HepG2 (cell line): Measurements from ENCODE around the gene ATAD3C. TPM values are rescaled to one million over a fixed set of nuclear protein-coding genes. Genes with fewer than 3 reads are reported as not detected.

Source experiments
- ARNT2 ChIP-seq: sonication (generic); formaldehyde crosslinking; IDR thresholded peaks from 2 replicates; pipeline ENCODE4 v1.8.0; 2022; ENCODE audit warnings: mild to moderate bottlenecking, low read depth, missing genetic modification reagents, moderate library complexity
- ASH2L ChIP-seq: fragments of 300-600, 200-600 bp; sonication (generic); IDR thresholded peaks from 2 replicates; pipeline ENCODE4 v1.7.0; 2017; ENCODE audit warnings: low read depth, mild to moderate bottlenecking, moderate library complexity, mixed read lengths, low read length; ENCODE audit not compliant: insufficient read length
- CCAR2 ChIP-seq: fragments of 200-400 bp; formaldehyde crosslinking; optimal IDR thresholded peaks from 2 replicates; pipeline ENCODE3; 2018; ENCODE audit warnings: low read depth, mild to moderate bottlenecking, low read length, moderate library complexity
- CHD2 ChIP-seq: IDR thresholded peaks from 2 replicates; pipeline ENCODE4 v1.6.1; 2011; ENCODE audit warnings: low read depth, low read length, improper control_type of control experiment
- ELF1 ChIP-seq: sonication (generic); formaldehyde crosslinking; IDR thresholded peaks from 2 replicates; pipeline ENCODE4 v1.4.0; 2020; ENCODE audit warnings: missing genetic modification reagents
- ELF3 ChIP-seq: IDR thresholded peaks from 2 replicates; pipeline ENCODE4 v1.6.1; 2016; ENCODE audit warnings: missing genetic modification reagents, missing compliant biosample characterization
- ETV6 ChIP-seq: sonication (generic); formaldehyde crosslinking; conservative IDR thresholded peaks from 2 replicates; pipeline ENCODE4 v1.4.0; 2020; ENCODE audit warnings: missing genetic modification reagents
- FOSL1 ChIP-seq: sonication (generic); formaldehyde crosslinking; IDR thresholded peaks from 2 replicates; pipeline ENCODE4 v1.9.0; 2021; ENCODE audit warnings: missing genetic modification reagents, borderline replicate concordance
- GATA4 ChIP-seq: sonication (generic); IDR thresholded peaks from 2 replicates; pipeline ENCODE4 v1.6.1; 2016; ENCODE audit warnings: antibody characterized with exemption, low read depth, borderline replicate concordance
- KLF15 ChIP-seq: sonication (generic); formaldehyde crosslinking; IDR thresholded peaks from 2 replicates; pipeline ENCODE4 v1.8.1; 2023; ENCODE audit warnings: borderline replicate concordance, mild to moderate bottlenecking, inconsistent platforms, missing genetic modification reagents, mixed read lengths
- MEF2D ChIP-seq: sonication (generic); formaldehyde crosslinking; IDR thresholded peaks from 2 replicates; pipeline ENCODE4 v1.5.1; 2020; ENCODE audit warnings: mild to moderate bottlenecking, missing genetic modification reagents
- NR2F1 ChIP-seq, 2 experiments: fragments of 450-650 bp in 1 of 2; formaldehyde crosslinking in 1 of 2; IDR thresholded peaks; 2 replicates each; pipeline versions ENCODE4 v1.5.0 to v1.6.1; 2016 to 2020; ENCODE audit warnings: mild to moderate bottlenecking in 1 of 2, missing compliant biosample characterization in 1 of 2, missing genetic modification reagents in 1 of 2, moderate library complexity in 1 of 2
- PAF1 ChIP-seq: IDR thresholded peaks from 2 replicates; pipeline ENCODE4 v1.6.1; 2016; ENCODE audit warnings: missing genetic modification reagents, missing compliant biosample characterization
- PITX1 ChIP-seq: sonication (generic); formaldehyde crosslinking; IDR thresholded peaks from 2 replicates; pipeline ENCODE4 v1.5.1; 2020; ENCODE audit warnings: mild to moderate bottlenecking, missing genetic modification reagents
- SAP130 ChIP-seq: IDR thresholded peaks from 2 replicates; pipeline ENCODE4 v1.6.1; 2016; ENCODE audit warnings: low read depth
- SNAPC4 ChIP-seq: sonication (generic); formaldehyde crosslinking; IDR thresholded peaks from 2 replicates; pipeline ENCODE4 v1.4.0; 2020; ENCODE audit warnings: mild to moderate bottlenecking, missing genetic modification reagents
- THYN1 ChIP-seq: sonication (generic); formaldehyde crosslinking; IDR thresholded peaks from 2 replicates; pipeline ENCODE4 v1.8.1; 2023; ENCODE audit warnings: low read depth, mild to moderate bottlenecking, moderate library complexity, missing genetic modification reagents, borderline replicate concordance
- ZFAT ChIP-seq: sonication (generic); formaldehyde crosslinking; conservative IDR thresholded peaks from 2 replicates; pipeline ENCODE4 v1.8.1; 2023; ENCODE audit warnings: missing genetic modification reagents, inconsistent platforms
- polyA plus RNA-seq, 8 experiments: library from polyadenylated mRNA; depleted of rRNA in 3 of 8; stranded (reverse) in 7 of 8; unstranded in 1 of 8; fragments of >200 nt; fragmentation: Illumina TruSeq in 4 of 8; extraction: Trizol in 4 of 8; gene quantifications; 2 replicates each; pipeline versions ENCODE4 v1.2.1 to v1.2.3, GENCODE V29; 2011 to 2016; ENCODE audit warnings: low read depth in 4 of 8, missing spikeins in 1 of 8, mixed read lengths in 1 of 8; ENCODE audit not compliant: insufficient read depth in 1 of 8
- total RNA-seq, 5 experiments: library from RNA; depleted of rRNA; stranded (reverse); fragments of >200 nt; fragmentation: Illumina TruSeq; extraction: Trizol; gene quantifications; 2 replicates each; pipeline ENCODE4 v1.2.3, GENCODE V29; 2016; ENCODE audit warnings: low read depth in 1 of 5
- TF ChIP-seq, protein P1 (sequence below): sonication (generic); formaldehyde crosslinking; IDR thresholded peaks from 2 replicates; pipeline ENCODE4 v1.4.0; 2020; ENCODE audit warnings: missing genetic modification reagents
- TF ChIP-seq, protein P2 (sequence below): sonication (generic); formaldehyde crosslinking; IDR thresholded peaks from 2 replicates; pipeline ENCODE4 v1.9.0; 2022; ENCODE audit warnings: missing genetic modification reagents, mild to moderate bottlenecking, borderline replicate concordance

Gene ATAD3C
- total and polyA plus RNA-seq, 2 of the 13 experiments (the other 11 are each of a cell fraction or from before 2014, with no cell fraction given): 2.4 to 3.2 TPM

- TF ChIP-seq NR2F1 (CRISPR knock-in tag; IDR thresholded peaks at IDR 0.05): no peak
- TF ChIP-seq ARNT2 (CRISPR knock-in tag): 0 out of 2 replicates have a peak, but pooled peaks have one; percentile 21
- TF ChIP-seq ELF1: peak; percentile 36; the same call in 1 of the 2 replicates
- no peak for TF ChIP-seq SNAPC4 (CRISPR knock-in tag)
- TF ChIP-seq FOSL1 (CRISPR knock-in tag): no peak
- 0 out of 2 replicates have a peak, but pooled peaks have one; percentile 28 for TF ChIP-seq ELF3 (CRISPR knock-in tag)
- TF ChIP-seq SAP130 (CRISPR knock-in tag): peak; percentile 41
- peak; percentile 11 for TF ChIP-seq PAF1 (CRISPR knock-in tag)
- TF ChIP-seq PITX1 (CRISPR knock-in tag): no peak
- TF ChIP-seq CHD2: 0 out of 2 replicates have a peak, but pooled peaks have one; percentile 43
- no peak for TF ChIP-seq CCAR2
- TF ChIP-seq, protein P1, sequence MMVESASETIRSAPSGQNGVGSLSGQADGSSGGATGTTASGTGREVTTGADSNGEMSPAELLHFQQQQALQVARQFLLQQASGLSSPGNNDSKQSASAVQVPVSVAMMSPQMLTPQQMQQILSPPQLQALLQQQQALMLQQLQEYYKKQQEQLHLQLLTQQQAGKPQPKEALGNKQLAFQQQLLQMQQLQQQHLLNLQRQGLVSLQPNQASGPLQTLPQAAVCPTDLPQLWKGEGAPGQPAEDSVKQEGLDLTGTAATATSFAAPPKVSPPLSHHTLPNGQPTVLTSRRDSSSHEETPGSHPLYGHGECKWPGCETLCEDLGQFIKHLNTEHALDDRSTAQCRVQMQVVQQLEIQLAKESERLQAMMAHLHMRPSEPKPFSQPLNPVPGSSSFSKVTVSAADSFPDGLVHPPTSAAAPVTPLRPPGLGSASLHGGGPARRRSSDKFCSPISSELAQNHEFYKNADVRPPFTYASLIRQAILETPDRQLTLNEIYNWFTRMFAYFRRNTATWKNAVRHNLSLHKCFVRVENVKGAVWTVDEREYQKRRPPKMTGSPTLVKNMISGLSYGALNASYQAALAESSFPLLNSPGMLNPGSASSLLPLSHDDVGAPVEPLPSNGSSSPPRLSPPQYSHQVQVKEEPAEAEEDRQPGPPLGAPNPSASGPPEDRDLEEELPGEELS (CRISPR knock-in tag): no peak
- TF ChIP-seq GATA4: peak; percentile 6; the same call in 1 of the 2 replicates
- no peak for TF ChIP-seq THYN1 (CRISPR knock-in tag)
- TF ChIP-seq KLF15 (CRISPR knock-in tag): no peak
- no peak for TF ChIP-seq ZFAT (CRISPR knock-in tag)
- no peak for TF ChIP-seq ASH2L
- TF ChIP-seq, protein P2, sequence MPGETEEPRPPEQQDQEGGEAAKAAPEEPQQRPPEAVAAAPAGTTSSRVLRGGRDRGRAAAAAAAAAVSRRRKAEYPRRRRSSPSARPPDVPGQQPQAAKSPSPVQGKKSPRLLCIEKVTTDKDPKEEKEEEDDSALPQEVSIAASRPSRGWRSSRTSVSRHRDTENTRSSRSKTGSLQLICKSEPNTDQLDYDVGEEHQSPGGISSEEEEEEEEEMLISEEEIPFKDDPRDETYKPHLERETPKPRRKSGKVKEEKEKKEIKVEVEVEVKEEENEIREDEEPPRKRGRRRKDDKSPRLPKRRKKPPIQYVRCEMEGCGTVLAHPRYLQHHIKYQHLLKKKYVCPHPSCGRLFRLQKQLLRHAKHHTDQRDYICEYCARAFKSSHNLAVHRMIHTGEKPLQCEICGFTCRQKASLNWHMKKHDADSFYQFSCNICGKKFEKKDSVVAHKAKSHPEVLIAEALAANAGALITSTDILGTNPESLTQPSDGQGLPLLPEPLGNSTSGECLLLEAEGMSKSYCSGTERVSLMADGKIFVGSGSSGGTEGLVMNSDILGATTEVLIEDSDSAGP (CRISPR knock-in tag): no peak
- TF ChIP-seq MEF2D (CRISPR knock-in tag): no peak
- no peak for TF ChIP-seq ETV6 (CRISPR knock-in tag)
Observed at GRCh38 chr1:1402072-1402900, 47.2 kb upstream of the ATAD3C start (continued).
